ENCODE data around the gene KCTD12.

The KCTD12 gene

DNA sequence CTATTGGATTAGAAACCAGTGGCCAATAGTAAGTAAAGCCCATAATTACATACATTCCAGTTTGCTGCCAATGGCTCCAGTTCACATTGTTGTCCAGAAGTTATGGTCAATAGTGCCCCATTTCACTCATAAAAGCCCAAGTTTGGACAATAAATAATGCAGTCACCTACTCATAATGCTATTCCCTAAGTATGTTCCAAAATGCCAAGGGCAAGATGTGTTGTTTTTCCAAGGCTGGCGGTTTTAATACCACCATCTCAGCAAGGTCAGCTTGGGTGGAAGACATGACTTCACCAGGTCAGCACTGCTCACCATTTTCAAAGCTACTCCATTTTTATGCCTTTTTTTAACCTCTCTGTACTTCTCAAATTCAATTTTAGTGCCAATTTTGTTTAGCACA is 32.7 kb downstream of the KCTD12 start:
- no peak for DNase-seq

DNA sequence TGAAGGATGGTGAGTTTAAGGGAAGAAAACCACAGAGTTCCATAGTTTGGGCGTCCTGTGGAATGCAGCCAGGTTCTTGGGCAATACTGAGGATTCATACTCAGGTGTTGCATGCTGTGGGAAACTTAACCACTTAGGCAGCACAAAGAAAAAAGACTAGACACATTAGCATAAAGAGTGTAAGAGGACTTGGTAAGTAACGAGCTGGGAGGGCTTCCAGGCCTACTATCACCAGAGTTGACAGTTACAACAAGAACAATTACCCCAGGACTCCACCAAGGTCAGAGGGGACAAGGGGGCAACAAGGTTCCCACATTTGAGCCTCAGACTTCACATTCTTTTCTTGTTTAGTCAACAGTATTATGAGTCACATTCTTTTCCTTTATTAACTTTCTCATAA is 33.2 kb downstream of the KCTD12 start:
- DNase-seq, result no peak

DNA sequence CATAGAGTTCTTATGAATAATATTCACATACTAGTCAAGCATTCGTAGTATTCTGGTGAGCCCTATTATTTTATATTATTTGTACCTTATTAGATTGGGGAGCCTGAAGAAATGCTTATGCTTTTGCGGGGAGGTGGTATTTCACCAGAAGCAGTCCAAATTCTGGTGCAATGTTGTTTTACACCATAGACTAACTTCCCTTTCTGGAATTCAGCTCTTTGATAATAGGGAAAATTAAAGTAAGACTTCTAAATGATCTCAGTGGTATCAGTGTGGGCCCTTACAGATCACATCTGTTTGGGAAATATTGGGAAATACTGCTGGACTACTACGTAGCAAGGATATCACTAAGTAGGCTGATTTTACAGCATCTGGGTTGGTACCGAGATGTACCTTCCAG is 34.2 kb downstream of the KCTD12 start:
- no peak for DNase-seq

DNA sequence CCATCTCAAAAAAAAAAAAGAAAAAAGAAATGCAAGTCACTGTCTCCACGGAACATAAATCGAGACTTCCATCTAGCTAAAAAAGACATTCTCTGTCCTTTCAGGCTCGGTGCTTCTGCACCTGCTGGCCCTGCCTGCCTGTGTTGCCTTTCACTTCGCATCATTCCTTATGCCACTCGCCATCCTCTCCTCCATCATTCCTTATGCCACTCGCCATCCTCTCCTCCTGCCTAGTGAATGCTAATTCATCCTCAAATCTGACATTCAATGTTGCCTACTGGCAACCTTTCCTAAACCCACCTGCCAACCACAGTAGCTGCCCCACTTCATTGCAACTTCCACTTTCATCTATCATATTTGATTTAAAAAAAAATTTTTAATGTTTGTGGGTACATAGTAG is 36.7 kb downstream of the KCTD12 start:
- DNase-seq, result no peak

DNA sequence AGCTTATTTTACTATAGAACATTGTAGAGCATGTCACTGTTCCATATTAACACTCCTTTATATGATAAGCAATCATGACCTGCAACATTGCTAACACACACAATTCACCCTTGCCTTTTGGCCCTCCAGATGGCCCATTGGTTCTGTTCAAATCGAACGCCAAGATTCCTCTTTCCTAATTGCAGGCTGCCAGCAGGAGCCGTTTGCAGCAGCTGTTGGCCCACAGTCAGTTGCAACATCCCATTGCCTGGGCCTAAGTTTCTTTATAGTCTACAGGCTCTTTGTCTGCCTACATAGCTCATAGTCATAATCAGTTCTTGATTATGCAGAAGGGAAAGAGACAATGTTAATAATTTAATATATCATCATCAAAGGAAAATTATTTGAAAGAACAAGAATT is 37.6 kb downstream of the KCTD12 start:
- DNase-seq, result no peak

DNA sequence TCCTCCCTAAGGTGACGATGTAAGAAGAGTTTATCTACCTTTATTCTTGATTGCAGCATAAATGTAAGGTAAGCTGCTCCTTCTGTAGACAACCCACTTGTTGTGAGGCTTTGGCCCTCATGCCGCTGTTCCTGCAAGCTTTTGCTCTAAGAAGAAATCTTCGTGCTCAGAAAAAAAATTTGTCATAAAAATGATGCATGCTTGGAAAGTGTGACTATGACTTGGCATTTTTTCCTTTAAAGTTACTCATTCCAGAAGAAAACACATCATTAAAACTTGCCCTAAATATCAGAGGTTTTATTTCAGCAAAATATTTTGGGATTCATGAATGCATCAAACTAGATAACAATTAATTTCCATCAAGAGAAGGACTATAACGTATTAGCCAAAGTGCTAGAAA is 39.8 kb downstream of the KCTD12 start:
- no peak for DNase-seq

DNA sequence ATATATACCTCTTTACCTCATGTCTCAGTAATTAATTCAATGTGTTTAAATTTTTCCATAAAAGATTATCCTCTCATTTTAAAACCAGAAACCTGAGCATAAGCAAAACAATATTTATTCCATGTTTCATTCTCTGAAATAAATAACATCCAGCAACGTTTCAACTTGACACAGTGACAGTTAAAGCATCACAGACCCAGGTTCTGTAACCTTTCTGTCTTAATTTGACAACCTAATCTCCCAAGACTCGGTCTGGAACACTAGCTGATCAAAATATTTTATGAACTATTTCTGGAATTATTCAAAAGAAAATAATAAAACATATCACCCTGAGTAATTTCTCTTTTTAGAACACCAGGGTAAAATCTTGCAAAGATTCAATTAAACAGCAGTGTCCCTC is 40.3 kb downstream of the KCTD12 start:
- no peak for DNase-seq

DNA sequence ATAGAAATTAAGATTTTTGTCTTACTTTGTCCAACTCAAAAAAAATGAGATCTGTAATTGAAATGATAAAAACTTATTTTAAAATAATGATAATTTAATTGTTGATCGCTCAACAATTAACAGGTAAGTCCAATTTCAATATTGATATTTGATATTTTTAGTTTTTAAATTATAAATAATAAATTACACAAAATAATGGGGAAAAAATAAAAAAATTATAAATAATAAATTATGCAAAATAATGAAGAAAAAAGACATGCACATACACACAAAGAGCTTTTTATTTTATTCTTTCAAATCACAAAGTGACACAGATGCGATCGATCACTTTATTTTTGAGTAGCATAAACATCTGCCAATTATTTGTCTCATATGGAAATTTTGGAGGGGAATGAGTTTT is 40.8 kb downstream of the KCTD12 start:
- DNase-seq, result no peak

DNA sequence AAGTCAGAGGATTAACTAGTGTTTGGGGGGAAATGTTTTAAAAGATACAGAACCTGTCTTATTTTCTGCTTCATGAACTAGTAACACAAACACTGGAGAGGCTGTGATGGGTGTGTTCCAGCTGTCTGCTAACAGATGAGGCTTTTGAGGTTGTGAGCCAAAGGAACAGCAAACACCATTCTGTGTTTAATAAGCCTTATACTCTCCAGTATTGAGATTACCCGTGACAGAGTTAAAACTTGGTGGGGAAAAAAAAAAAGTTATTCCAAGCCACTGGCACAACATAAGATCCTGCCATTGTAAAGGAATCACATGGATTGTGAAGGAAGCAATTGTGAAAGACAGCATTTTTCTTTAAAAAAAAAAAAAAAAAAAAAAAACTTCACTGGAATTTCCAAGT is 48.4 kb downstream of the KCTD12 start:
- no peak for DNase-seq

DNA sequence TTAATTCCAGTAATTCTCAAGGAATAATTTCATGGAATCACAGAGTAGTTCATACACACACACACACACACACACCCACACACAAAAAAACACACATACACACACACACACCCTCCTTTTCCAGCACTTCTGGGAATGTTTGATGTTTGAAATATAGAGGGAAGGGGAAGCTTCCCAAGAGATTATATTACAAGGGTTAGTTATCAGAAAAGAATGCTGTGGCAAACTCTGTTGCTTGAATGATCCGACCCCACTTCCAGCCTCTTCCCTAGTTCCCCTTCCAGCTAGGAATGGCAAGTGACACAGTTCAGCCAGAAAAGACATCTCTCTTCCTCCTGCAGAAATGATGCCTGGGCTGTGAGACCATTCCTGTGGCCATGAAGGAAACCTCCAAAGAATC is 49.9 kb downstream of the KCTD12 start:
- DNase-seq, result no peak

DNA sequence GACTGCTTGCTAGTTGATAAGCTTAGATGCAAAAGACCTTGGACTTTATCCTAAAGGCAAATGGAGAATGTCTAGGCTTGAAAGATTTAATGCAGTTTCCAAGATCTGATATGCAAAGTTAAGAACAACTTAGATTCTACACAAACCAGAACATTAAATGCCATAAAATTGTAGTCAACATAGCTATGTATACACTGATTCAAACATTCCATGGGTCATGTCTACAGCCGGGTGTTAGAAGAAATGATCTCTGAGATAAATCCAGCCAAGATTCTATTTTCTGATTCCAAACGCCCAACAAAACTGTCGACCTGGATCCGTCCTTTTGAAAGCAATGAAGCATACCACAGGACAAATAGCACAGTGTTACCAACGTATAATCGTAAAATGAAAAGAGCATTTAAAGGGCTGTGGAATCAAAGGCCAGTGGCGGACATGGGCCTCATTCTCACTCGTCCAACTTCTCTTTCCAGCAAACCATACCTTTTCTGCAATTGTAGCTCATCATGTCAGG is 52.7 kb downstream of the KCTD12 start:
- no peak for DNase-seq

DNA sequence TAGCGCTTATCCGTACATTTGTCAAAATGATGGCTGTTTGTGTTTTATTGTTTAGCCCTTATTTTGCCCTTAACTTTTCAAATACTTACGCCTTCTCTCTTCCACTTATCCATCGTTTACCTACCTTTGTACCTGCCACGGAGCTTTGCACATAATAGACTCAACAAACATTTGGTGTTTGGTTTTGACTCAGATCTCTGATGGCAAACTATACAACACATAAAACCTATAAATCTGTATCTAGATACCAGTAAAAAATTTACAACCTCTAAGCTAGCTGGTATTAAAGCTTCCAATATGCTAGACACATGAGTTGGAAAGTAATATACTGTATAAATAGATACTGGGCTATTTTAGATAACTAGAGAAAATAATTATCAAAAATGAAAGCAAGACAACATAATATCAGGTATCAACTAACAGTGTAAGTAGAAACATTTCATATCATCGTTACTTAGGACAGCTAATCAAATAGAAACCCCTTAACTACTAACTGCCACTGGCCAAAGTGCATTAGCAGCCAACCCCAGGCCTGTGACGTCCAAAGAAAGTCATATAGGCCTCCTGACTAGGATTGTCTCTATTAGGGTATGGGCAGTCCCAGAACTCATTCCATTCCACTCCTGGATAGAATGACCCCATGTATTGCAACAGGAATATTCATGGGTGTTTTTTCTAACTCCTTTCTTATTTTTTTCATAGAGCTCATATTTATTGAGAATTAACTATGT is 53.8 kb downstream of the KCTD12 start:
- no peak for DNase-seq

DNA sequence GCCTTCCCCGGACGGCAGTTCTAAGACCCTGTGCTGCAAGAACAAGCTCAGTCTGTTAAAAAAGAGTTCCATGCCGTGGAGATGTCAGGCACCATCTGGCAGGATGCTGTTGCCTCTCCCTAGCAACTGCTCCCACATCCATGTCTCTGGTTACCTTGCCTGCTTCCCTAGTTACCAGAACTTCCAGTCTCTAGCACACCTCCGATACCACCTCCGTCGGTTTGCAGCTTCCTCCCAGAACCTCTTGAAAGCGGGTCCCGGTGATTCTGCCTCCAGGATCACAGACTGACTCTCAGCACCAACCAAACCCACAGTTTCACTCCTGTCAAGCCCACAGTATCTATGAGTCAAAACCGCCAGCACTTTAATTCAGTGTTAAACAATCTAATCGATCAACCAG is 55.4 kb downstream of the KCTD12 start:
- no peak for DNase-seq

Measured in stimulated activated CD4-positive, alpha-beta T cell treated with anti-CD3 and anti-CD28 coated beads, Interleukin-2, amount 100 ng/mL, for 24 hours (primary cell).